ENCODE results near the gene SLC35E4. TPM values are rescaled to one million over a fixed set of nuclear protein-coding genes. Genes with fewer than 3 reads are reported as not detected.

Gene SLC35E4
- total and polyA plus RNA-seq, 2 experiments from 2014 or later, result 1.4 to 5.5 TPM

- no peak overlapping the region for H3K27ac ChIP-seq
- H3K36me3 ChIP-seq (replicated peaks; ENCODE audit: insufficient read depth, low read depth), result no peaks in the 10 kb centered on the region
- no peaks in the 10 kb centered on the region for H3K9me2 ChIP-seq (replicated peaks; ENCODE audit: insufficient read depth)
- H2AFZ ChIP-seq, result no peak overlapping the region
- H3K9me3 ChIP-seq (ENCODE audit: low read depth), result no peaks in the 10 kb centered on the region
- 90% methylated on average over 3 of the region's 3 CpGs for whole genome bisulfite sequencing (ENCODE audit: low lambda C conversion rate, missing lambda C conversion rate)
- TF ChIP-seq CTCF (IDR thresholded peaks at IDR 0.05; ENCODE audit: poor library complexity) (no peak), EZH2 (IDR thresholded peaks at IDR 0.05; ENCODE audit: borderline replicate concordance) (no peak), EZH2phosphoT487 (IDR thresholded peaks at IDR 0.05; ENCODE audit: low read depth, severe bottlenecking, unreplicated experiment) (no peak)
- peaks cover 5% of the 10 kb centered on the region for H3K4me1 ChIP-seq (ENCODE audit: insufficient read depth)
- H3K79me2 ChIP-seq, result no peaks in the 10 kb centered on the region
- H4K20me1 ChIP-seq (ENCODE audit: insufficient read depth, poor library complexity, severe bottlenecking), result no peaks in the 10 kb centered on the region
- DNase-seq (ENCODE audit: low spot score), result no peak
- H3K27me3 ChIP-seq, result no peaks in the 10 kb centered on the region
- H3K4me3 ChIP-seq, result no peak overlapping the region
- no peak overlapping the region for H3K4me2 ChIP-seq
Observed at GRCh38 chr22:30647536-30647935, 12.0 kb downstream of the SLC35E4 start.

GRCh38 chr22:30648825-30649224 lies 13.2 kb downstream of the SLC35E4 start:
- Histone ChIP-seq H3K27ac (no peak overlapping the region), H3K9me3 (ENCODE audit: low read depth) (no peaks in the 10 kb centered on the region), H3K4me2 (no peak overlapping the region), H3K79me2 (no peaks in the 10 kb centered on the region), H3K27me3 (no peaks in the 10 kb centered on the region), H4K20me1 (ENCODE audit: insufficient read depth, poor library complexity, severe bottlenecking) (no peaks in the 10 kb centered on the region), H3K4me1 (ENCODE audit: insufficient read depth) (peaks cover 5% of the 10 kb centered on the region), H3K4me3 (no peak overlapping the region), H3K36me3 (replicated peaks; ENCODE audit: insufficient read depth, low read depth) (no peaks in the 10 kb centered on the region), H2AFZ (no peak overlapping the region), H3K9me2 (replicated peaks; ENCODE audit: insufficient read depth) (no peaks in the 10 kb centered on the region)
- 98% methylated on average over 3 of the region's 3 CpGs for WGBS (ENCODE audit: low lambda C conversion rate, missing lambda C conversion rate)
- DNase-seq (ENCODE audit: low spot score), result no peak
- TF ChIP-seq EZH2 (IDR thresholded peaks at IDR 0.05; ENCODE audit: borderline replicate concordance) (no peak), CTCF (IDR thresholded peaks at IDR 0.05; ENCODE audit: poor library complexity) (no peak), EZH2phosphoT487 (IDR thresholded peaks at IDR 0.05; ENCODE audit: low read depth, severe bottlenecking, unreplicated experiment) (no peak)

- peak; percentile 76 for DNase-seq (ENCODE audit: low spot score)
- no peak overlapping the region for H3K4me3 ChIP-seq
- H3K9me2 ChIP-seq (replicated peaks; ENCODE audit: insufficient read depth), result no peaks in the 10 kb centered on the region
- H2AFZ ChIP-seq, result no peak overlapping the region
- no peaks in the 10 kb centered on the region for H4K20me1 ChIP-seq (ENCODE audit: insufficient read depth, poor library complexity, severe bottlenecking)
- H3K36me3 ChIP-seq (replicated peaks; ENCODE audit: insufficient read depth, low read depth), result no peaks in the 10 kb centered on the region
- no peaks in the 10 kb centered on the region for H3K9me3 ChIP-seq (ENCODE audit: low read depth)
- WGBS (ENCODE audit: low lambda C conversion rate, missing lambda C conversion rate), result 57% methylated on average over 7 of the region's 7 CpGs
- no peak for TF ChIP-seq CTCF (IDR thresholded peaks at IDR 0.05; ENCODE audit: poor library complexity)
- TF ChIP-seq EZH2 (IDR thresholded peaks at IDR 0.05; ENCODE audit: borderline replicate concordance), result no peak
- TF ChIP-seq EZH2phosphoT487 (IDR thresholded peaks at IDR 0.05; ENCODE audit: low read depth, severe bottlenecking, unreplicated experiment), result no peak
- H3K27ac ChIP-seq, result no peak overlapping the region
- peaks cover 5% of the 10 kb centered on the region for H3K4me1 ChIP-seq (ENCODE audit: insufficient read depth)
- H3K4me2 ChIP-seq, result no peak overlapping the region
- no peaks in the 10 kb centered on the region for H3K27me3 ChIP-seq
- H3K79me2 ChIP-seq, result no peaks in the 10 kb centered on the region
Observed at GRCh38 chr22:30649430-30650007, 13.9 kb downstream of the SLC35E4 start.

Data from hepatocyte (in vitro differentiated cells).